Loucy (cell line): ENCODE results near the gene LTF.

Experiments
- H2AFZ ChIP-seq: fragments of 200-600 bp; sonication (generic); 2 replicates; pipeline ENCODE4 v1.6.0; 2016; ENCODE audit warnings: antibody characterized with exemption, mild to moderate bottlenecking, low read length, moderate library complexity
- H3F3A ChIP-seq: fragments of 200-600 bp; 2 replicates; pipeline ENCODE4 v1.6.0; 2016; ENCODE audit warnings: antibody characterized with exemption, low read depth, mild to moderate bottlenecking
- H3K27me3 ChIP-seq: fragments of 200-600 bp; sonication (generic); 2 replicates; pipeline ENCODE4 v1.6.1; 2014; ENCODE audit warnings: low read length, mild to moderate bottlenecking; ENCODE audit not compliant: insufficient read depth, poor library complexity, severe bottlenecking
- H3K36me3 ChIP-seq: fragments of 200-600 bp; sonication (generic); 2 replicates; pipeline ENCODE4 v1.6.1; 2016; ENCODE audit warnings: low read length; ENCODE audit not compliant: insufficient read depth
- H3K4me1 ChIP-seq: fragments of 200-600 bp; sonication (generic); 2 replicates; pipeline ENCODE4 v1.5.1; 2014; ENCODE audit warnings: low read length, mild to moderate bottlenecking; ENCODE audit not compliant: insufficient read depth, poor library complexity, severe bottlenecking
- H3K4me2 ChIP-seq: fragments of 200-600 bp; sonication (generic); 2 replicates; pipeline ENCODE4 v1.6.0; 2014; ENCODE audit warnings: antibody characterized with exemption, low read length, low read depth, mild to moderate bottlenecking; ENCODE audit not compliant: poor library complexity, severe bottlenecking
- H3K4me3 ChIP-seq: fragments of 200-600 bp; sonication (generic); 2 replicates; pipeline ENCODE4 v1.5.1; 2014; ENCODE audit warnings: low read length, mild to moderate bottlenecking, mixed read lengths; ENCODE audit not compliant: poor library complexity, severe bottlenecking
- H3K79me2 ChIP-seq: fragments of 200-600 bp; sonication (generic); 2 replicates; pipeline ENCODE4 v1.6.1; 2014; ENCODE audit warnings: low read length; ENCODE audit not compliant: insufficient read depth
- H3K9ac ChIP-seq: fragments of 200-600 bp; sonication (generic); 2 replicates; pipeline ENCODE4 v1.6.0; 2014; ENCODE audit warnings: mild to moderate bottlenecking, low read depth, low read length, moderate library complexity; ENCODE audit not compliant: poor library complexity, severe bottlenecking
- H3K9me2 ChIP-seq: fragments of 200-600 bp; sonication (generic); replicated peaks from 2 replicates; pipeline ENCODE4 v1.6.1; 2016; ENCODE audit warnings: low read depth, low read length, mixed read lengths
- H3K9me3 ChIP-seq: fragments of 200-600 bp; sonication (generic); 2 replicates; pipeline ENCODE4 v1.6.1; 2014; ENCODE audit warnings: mild to moderate bottlenecking, antibody characterized with exemption, low read length, low read depth; ENCODE audit not compliant: insufficient read depth
- H4K20me1 ChIP-seq: fragments of 200-600 bp; sonication (generic); 2 replicates; pipeline ENCODE4 v1.6.0; 2014; ENCODE audit warnings: antibody characterized with exemption, low read length, mild to moderate bottlenecking; ENCODE audit not compliant: insufficient read depth, poor library complexity, severe bottlenecking
- EZH2phosphoT487 ChIP-seq: fragments of 200-600 bp; IDR thresholded peaks from 2 replicates; pipeline ENCODE4 v1.6.1; 2018; ENCODE audit warnings: antibody characterized with exemption, mild to moderate bottlenecking, moderate library complexity, borderline replicate concordance
- TF ChIP-seq, protein P1 (sequence below): fragments of 200-600 bp; sonication (generic); conservative IDR thresholded peaks from 2 replicates; pipeline ENCODE4 v1.5.1; 2014; ENCODE audit warnings: mild to moderate bottlenecking, antibody characterized with exemption, low read length

The LTF gene

DNA sequence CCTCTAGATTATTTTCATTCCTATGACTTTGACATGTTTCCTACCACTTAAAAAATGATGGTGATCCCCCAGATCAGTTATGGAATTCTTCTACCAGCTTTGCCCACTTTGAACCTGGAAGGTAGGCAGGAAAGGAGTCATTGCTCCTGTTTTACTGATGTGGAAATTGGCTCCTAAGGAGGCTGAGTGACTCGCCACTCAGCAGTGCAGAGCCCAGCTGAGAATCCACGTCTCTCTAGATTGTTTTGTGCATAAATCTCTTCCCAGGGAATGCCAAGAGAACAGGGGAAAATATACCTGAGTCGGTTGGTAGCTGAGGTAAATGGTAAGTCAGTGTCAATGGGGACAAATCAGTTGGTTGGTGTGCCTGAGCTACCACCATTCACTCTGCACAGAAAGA is 4.7 kb downstream of the LTF start:
- Histone ChIP-seq H3K27me3 (no peaks in the 10 kb centered on the region), H3K79me2 (no peaks in the 10 kb centered on the region)

DNA sequence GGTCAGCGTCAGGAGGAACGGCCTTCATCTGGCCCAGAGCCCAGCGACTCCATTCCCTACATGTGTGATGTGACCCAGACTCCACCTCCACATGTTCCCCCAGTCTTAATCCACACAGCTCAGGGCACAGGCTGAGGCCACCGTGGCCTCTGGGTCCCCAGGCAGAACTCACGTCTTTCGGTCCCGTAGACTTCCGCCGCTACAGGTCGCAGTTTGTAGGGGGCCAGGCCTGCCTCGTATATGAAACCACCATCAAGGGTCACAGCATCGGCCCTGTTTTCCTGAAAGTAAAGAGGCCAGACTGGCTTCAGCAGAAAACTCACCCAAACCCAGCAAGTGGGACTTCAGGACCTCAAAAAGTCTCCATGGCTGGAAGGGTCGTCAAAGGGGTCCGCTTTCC is 8.6 kb downstream of the LTF start:
- H3K4me3 ChIP-seq, result no peak overlapping the region
- H3K4me2 ChIP-seq, result no peak overlapping the region
- H3K36me3 ChIP-seq, result no peaks in the 10 kb centered on the region
- H3K27me3 ChIP-seq, result no peaks in the 10 kb centered on the region
- no peaks in the 10 kb centered on the region for H3K79me2 ChIP-seq
- H4K20me1 ChIP-seq, result no peaks in the 10 kb centered on the region
- peaks cover 10% of the 10 kb centered on the region for H3K4me1 ChIP-seq
- no peak overlapping the region for H2AFZ ChIP-seq
- H3K9me2 ChIP-seq, result no peaks in the 10 kb centered on the region
- H3F3A ChIP-seq, result no peaks in the 10 kb centered on the region
- no peaks in the 10 kb centered on the region for H3K9me3 ChIP-seq
- TF ChIP-seq, protein P1, sequence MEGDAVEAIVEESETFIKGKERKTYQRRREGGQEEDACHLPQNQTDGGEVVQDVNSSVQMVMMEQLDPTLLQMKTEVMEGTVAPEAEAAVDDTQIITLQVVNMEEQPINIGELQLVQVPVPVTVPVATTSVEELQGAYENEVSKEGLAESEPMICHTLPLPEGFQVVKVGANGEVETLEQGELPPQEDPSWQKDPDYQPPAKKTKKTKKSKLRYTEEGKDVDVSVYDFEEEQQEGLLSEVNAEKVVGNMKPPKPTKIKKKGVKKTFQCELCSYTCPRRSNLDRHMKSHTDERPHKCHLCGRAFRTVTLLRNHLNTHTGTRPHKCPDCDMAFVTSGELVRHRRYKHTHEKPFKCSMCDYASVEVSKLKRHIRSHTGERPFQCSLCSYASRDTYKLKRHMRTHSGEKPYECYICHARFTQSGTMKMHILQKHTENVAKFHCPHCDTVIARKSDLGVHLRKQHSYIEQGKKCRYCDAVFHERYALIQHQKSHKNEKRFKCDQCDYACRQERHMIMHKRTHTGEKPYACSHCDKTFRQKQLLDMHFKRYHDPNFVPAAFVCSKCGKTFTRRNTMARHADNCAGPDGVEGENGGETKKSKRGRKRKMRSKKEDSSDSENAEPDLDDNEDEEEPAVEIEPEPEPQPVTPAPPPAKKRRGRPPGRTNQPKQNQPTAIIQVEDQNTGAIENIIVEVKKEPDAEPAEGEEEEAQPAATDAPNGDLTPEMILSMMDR, result no peak
- TF ChIP-seq EZH2phosphoT487, result no peak
- no peak overlapping the region for H3K9ac ChIP-seq

More for the DNA sequence above, 4.7 kb downstream of the LTF start:
- no peak overlapping the region for H3K4me3 ChIP-seq
- H3K36me3 ChIP-seq, result no peaks in the 10 kb centered on the region
- no peaks in the 10 kb centered on the region for H3F3A ChIP-seq
- peaks cover 6% of the 10 kb centered on the region for H3K4me1 ChIP-seq
- H2AFZ ChIP-seq, result no peak overlapping the region
- H3K9me3 ChIP-seq, result no peaks in the 10 kb centered on the region
- TF ChIP-seq, protein P1, result no peak
- TF ChIP-seq EZH2phosphoT487, result no peak
- H3K4me2 ChIP-seq, result no peak overlapping the region
- no peaks in the 10 kb centered on the region for H3K9me2 ChIP-seq
- no peak overlapping the region for H3K9ac ChIP-seq
- H4K20me1 ChIP-seq, result no peaks in the 10 kb centered on the region

DNA sequence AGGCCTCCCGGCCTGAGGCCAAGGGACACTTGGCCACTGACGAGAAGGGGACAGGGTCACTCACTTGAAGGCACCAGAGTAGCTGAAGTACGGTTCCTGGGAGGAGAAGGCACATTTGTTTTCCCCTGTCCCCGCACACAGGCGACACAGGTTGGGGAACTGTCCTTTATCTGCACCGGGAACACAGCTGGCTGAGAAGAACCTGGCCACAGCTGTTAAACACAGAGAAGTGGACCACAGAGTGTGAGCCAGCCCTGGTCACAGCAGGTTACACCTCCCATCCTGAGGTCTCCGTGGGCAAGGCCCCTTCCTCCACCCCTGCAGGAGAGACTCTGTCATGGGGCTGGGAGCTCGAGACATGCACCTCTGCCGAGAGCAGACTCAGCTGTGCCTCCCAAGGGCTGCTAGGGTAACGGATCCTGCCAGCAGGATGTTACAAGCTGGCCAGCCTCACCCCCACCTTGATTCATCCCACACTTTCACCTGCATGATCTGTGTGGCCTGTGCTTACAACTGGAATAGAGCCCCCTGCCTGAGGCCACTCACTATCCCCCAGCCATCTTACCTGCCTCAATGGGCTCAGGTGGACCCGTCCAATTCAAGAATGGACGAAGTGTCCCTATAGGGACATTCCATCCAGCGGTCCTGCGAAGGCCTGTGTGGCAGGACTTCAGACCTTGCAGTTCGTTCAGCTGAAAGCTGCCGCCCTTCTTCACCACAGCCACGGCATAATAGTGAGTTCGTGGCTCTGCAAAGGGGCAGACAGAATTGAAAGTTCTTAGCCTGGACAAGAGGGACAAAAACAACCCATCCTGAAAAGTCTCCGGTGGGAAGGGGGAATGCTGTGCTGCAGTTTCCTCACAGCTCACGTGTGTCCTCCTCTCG is 9.2 kb downstream of the LTF start:
- Histone ChIP-seq H3F3A (no peaks in the 10 kb centered on the region), H3K36me3 (no peaks in the 10 kb centered on the region), H4K20me1 (no peaks in the 10 kb centered on the region), H3K4me1 (peaks cover 10% of the 10 kb centered on the region), H3K9me2 (no peaks in the 10 kb centered on the region), H3K4me2 (no peak overlapping the region), H3K27me3 (no peaks in the 10 kb centered on the region), H3K9me3 (no peaks in the 10 kb centered on the region), H2AFZ (no peak overlapping the region), H3K9ac (no peak overlapping the region), H3K4me3 (no peak overlapping the region), H3K79me2 (no peaks in the 10 kb centered on the region)
- TF ChIP-seq, protein P1, result no peak
- no peak for TF ChIP-seq EZH2phosphoT487
